Measurements from ENCODE around the gene FDXACB1.
A peak's percentile ranks its signal among the peaks of the same experiment; 100 is the strongest.

Gene FDXACB1

DNA sequence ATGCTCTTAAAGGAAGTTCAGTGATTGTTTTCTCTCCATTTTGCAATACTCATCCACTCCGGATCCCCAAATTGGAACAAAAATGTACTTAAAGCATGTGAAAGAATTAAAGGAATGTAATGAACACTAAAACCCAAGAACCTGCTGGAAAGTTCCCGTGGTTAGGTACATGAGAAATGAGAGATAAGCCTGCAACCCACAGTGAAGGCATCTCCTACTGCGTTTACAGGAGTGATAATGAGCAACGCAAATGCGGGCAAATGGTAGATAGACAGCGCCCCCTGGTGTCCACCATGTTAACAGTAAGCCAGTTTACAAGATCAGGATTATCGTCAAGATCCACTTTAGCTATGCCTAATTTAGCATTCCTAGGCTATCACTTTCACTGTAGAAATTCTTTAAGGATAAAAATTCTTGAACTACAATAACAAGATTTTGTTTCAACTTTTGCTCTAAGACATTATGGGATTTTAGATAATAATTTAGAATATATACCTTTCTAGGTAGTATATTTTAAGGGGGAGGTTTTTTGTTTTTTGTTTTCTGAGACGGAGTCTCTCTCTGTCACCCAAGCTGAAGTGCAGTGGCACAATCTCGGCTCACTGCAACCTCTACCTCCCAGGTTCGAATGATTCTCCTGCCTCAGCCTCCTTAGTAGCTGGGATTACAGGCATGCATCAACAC lies 37.5 kb downstream of the FDXACB1 start:
- peak; percentile 89 for DNase-seq

DNA sequence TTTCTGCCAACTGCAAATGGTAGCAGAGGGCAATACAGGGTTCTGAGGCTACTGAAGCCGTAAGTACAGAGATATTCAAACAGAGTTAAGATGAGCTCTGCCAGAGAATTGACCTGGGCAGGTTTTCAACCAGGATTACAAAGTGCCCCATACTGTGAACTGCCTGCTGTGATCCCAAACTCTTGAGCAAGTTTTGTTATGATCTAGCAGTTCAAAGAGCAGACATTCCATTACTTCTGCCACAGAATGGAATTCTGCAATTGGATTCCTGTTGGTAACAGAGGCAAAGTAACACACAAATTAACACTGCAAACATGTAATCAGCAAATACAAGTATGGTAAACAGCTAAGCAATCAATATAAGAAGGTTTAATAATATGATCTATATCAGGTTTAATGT lies 38.8 kb downstream of the FDXACB1 start:
- DNase-seq = no peak

DNA sequence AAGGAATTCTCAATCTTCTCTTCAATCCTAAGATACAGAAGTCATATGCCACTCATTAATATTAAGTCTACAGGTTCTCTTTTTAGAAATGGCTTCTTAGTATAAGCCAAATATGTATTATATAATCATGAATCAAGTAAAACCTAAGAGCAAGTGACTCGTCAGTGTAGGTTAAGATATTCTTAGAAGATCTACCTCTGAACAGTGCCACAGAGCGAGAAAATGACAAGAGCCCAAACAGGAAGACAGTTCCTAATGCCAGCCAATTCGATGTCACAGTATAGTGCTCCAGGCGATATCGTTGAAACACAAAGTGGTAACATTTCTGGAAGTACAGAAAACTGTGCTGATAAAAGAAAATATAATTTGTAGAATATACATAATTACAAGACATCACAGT lies 40.9 kb downstream of the FDXACB1 start:
- no peak for DNase-seq

DNA sequence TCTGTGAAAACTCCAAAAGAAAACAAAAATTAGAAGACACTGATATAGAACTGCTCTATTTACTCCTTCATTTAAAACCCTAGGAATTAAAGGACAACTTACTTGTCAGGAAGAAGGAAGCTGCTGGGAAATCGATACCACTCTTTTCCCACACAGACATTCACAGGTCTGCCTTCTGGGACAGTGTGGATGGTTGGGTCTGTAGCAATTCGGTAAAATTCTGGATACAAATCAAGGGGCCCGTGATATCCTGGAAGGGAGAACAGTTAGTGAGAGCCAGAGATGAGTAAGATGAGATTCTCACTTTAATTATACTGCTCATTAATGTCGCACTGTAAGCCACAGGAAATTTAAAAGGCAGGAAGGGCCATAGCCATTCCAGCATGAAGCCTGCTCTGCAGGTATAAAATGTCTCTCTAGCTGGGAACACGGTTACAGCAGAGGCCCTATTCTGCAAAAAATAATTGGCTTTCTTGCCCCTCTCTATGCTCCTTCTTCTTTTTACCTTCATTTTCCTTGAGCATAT lies 41.5 kb downstream of the FDXACB1 start:
- DNase-seq = no peak

DNA sequence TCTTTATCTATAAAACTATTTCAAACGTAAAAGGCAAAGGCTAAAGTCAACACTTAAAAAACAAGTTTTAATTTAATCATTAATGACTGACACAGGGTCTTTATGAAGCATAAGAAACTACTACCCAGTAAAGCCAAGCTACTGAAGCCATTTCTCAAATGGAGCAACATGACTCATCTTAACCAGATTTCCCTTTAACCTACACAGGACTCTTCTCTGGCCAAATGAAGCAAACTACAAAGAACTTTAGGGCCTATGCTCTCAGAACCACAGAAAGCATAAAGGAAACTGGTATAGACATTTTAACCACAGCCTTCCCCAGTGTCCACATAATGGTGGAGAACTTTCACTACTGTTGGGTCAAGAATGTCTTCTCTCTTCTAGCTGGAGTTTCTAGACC lies 42.2 kb downstream of the FDXACB1 start:
- DNase-seq = no peak

DNA sequence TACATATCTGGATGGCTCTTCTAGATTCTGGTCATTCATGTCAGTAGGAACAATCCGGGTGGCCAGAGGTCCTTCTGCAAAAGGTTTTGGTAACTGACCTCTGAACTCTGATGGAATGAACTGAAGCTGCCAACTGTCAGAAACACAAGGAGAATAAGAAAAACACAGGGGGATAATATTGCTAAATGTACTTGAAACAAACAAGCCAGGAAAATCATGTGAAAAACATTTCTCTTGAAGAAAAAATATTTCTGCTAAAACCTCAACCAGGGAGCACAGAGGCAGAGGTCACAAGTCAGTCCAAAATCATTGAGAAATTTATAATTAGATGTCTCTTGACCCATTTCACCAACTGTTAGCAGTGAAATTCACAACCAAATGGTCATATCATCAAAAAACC lies 42.8 kb downstream of the FDXACB1 start:
- DNase-seq = no peak

DNA sequence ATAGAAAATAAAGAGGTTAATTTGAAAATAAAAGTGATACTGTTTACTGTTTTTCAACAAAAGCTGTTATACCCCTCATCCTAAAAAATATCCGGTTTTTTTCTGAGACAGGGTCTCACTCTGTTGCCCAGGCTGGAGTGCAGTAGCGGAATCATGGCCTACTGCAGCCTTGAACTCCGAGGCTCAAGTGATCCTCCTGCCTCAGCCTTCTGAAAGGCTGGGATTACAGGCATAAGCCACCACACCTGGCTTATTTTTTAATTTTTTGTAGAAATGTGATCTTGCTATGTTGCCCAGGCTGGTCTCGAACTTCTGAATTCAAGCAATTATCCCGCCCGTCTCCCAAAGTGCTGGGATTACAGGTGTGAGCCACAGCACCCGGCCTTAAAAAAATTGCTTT lies 43.3 kb downstream of the FDXACB1 start:
- no peak for DNase-seq

DNA sequence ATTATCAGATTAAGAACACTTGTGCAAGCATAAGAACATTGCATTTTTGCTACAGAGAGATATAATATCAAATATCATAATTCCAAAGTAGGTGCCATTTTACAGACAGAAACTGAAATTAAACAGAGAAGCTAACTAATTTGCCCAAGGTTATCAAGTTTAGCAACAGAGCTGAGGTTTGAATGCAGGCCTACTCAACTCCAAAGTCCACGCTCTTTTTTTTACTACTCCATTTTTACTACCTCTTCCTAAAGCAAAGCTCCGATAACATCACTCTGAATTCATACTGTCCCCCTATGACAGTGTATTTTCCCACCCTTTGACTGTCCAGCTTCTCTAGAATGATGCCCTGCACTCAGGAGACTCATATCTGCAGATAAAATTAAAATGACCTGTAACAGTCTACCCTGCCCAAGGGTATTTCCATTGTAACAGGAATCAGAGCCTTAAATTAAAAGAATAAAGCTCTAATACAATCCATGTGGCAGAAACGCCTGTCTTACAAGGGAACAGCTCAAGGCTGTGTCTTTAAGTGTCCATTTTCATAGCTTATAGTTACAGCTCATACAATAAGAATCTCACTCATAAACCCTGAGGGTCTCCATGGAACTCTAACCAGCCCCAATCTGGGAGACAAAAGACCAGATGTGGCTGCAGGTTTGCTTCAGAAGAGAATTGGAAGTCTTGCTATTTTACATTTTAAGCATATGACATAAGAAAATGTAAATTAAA lies 44.4 kb downstream of the FDXACB1 start:
- no peak for DNase-seq

DNA sequence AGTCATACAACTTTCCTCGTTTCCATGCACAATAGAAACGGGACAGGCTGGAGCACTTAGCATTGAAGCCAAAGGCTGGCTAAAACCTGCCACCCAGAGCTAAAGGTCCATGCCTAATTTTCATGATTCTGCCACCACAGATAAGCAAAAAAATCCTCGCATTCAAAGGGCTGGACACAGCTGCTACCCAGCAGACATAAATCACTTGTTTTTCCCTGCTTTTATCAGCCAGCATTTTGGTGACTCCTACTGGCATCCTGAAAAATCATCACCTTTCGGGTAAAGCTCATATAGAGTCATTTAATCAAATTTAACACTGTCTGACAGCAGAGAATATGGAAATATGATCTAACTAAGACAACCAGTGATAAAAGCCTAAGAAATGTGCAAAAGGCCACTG lies 45.4 kb downstream of the FDXACB1 start:
- no peak for DNase-seq

DNA sequence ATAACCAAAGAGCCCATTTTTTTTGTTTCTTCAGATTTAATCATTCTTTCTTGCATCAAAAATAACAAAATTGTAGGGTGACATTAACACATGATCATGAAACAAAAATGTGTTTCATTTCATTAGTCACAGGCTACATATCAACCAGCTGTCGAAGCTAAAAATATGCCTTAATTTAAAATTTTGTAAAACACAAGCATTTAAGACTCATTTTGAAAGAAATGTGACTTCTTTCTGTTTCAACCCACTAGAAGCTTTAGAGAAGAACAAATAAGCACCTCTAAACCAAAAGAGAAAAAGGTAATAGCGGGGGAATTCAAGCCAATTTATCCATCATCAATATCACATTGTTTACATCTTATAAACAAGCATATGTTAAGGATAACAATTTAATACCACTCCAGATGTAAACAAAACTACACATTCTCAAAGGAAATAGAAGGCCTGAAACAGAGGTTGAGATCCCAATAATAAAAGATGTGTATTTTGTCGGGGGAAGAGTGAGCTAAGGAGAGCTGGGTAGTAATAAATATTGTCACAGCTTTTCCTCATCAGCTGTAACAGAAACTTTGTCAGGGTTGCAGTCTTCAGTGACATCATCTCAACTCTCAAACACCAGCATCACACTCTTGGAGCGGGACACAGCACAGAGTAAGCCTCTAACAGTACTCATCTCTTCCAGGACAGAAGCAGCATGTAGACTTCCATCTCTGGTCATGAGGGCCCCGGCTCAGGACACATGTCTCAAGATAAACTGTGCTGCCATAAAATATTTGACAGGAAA lies 49.6 kb downstream of the FDXACB1 start:
- DNase-seq = no peak

DNA sequence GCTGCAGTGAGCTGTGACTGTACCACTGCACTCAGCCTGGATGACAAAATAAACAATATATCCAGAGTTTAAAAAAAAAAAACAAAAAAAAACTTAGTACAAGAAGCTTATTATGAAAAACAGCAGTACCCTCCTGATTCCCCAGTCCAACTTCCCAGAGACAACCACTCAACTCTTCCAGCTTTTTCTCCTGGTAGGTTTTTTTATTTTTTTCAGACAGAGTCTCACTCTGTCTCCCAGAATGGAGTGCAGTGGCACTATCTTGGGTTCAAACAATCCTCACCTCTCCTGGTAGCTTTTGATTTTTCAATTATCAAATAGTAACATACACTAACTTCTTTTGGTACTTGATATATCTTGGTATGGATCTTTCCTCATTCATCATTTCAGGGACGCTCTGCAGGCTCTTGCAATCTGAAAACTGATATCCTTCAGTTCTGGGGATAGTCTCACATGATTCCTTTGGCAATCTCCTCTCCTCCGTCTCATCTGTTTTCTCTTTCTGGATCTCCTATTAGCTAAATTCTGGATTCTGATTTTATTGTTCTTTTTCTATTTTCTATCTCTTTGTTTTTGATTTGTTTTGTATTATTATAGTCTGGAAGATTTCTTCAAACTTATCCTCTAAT lies 52.5 kb downstream of the FDXACB1 start:
- no peak for DNase-seq
